Esophagus muscularis mucosa (tissue), 4 donors: ENCODE data around the gene GNG11. TPM values are rescaled to one million over a fixed set of nuclear protein-coding genes. Genes with fewer than 3 reads are reported as not detected.

Experiments
- DNase-seq: peaks from one replicate; pipeline ENCODE4 v3.0.0-alpha.2; 2017; ENCODE audit errors: extremely low spot score
- H3K27ac ChIP-seq, 4 donors: fragments of 200-600 bp; sonication (generic); replicated peaks in 1 of 4; 1 replicate in 3 of 4; 2 replicates in 1 of 4; pipeline ENCODE4 v1.5.1; 2016 to 2019; ENCODE audit warnings: mild to moderate bottlenecking in 1 of 4
- H3K27me3 ChIP-seq, 4 donors: fragments of 200-600 bp; sonication (generic); one replicate each; pipeline versions ENCODE4 v1.5.1 to v1.6.0; 2016 to 2019
- H3K36me3 ChIP-seq, 4 donors: fragments of 200-600 bp; sonication (generic); one replicate each; pipeline ENCODE4 v1.5.1; 2016 to 2019
- H3K4me1 ChIP-seq, 4 donors: fragments of 200-600 bp; sonication (generic); one replicate each; pipeline ENCODE4 v1.5.1; 2016 to 2019
- H3K4me3 ChIP-seq, 4 donors: fragments of 200-600 bp; sonication (generic); 1 replicate in 2 of 4; 2 replicates in 2 of 4; pipeline ENCODE4 v1.5.1; 2016 to 2019; ENCODE audit warnings: mild to moderate bottlenecking in 4 of 4, moderate library complexity in 1 of 4
- H3K9me3 ChIP-seq, 4 donors: fragments of 200-600 bp; sonication (generic); 1 replicate in 3 of 4; 2 replicates in 1 of 4; pipeline ENCODE4 v1.5.1; 2016 to 2019
- EP300 ChIP-seq: sonication (generic); formaldehyde crosslinking; IDR thresholded peaks from one replicate; pipeline ENCODE4 v1.6.1; 2017; ENCODE audit warnings: antibody characterized with exemption
- POLR2A ChIP-seq: fragments of 450-650 bp; IDR thresholded peaks from one replicate; pipeline ENCODE4 v1.6.1; 2017; ENCODE audit warnings: antibody characterized with exemption, moderate library complexity, mild to moderate bottlenecking, low read depth
- POLR2AphosphoS5 ChIP-seq, 2 donors: sonication (generic); formaldehyde crosslinking; IDR thresholded peaks; one replicate each; pipeline ENCODE4 v1.6.1; 2017; ENCODE audit warnings: antibody characterized with exemption in 2 of 2
- WGBS: methylation state at CpG from one replicate; pipeline ENCODE4 v1.1.5; 2018; 5-methylcytosine and 5-hydroxymethylcytosine counted together
- intact Hi-C: fragments of 100-400 bp; cut with DNase I; formaldehyde crosslinking; loops from one replicate; pipeline ENCODE4 v1.15.1; 2023
- small RNA-seq, 3 donors: library from RNA; depleted of rRNA; stranded (forward); fragments of <200 nt; gene quantifications; one replicate each; pipeline ENCODE3, GENCODE V24; 2016
- total RNA-seq, 4 donors: library from RNA; depleted of rRNA; stranded (reverse); fragments of >200 nt; gene quantifications; one replicate each; pipeline versions ENCODE4 v1.1.0 to v1.2.1, GENCODE V29; 2016
- TF ChIP-seq, protein P1 (sequence below), 3 experiments: fragments of 200-600 bp in 2 of 3; fragments of 450-650 bp in 1 of 3; sonication (generic) in 2 of 3; IDR thresholded peaks; one replicate each; pipeline ENCODE4 v1.5.1; 2017 to 2019; ENCODE audit warnings: antibody characterized with exemption in 3 of 3, mild to moderate bottlenecking in 2 of 3, moderate library complexity in 1 of 3

GNG11 gene
- total RNA-seq, 4 donors from 2014 or later: 19.9 to 26.0 (median 22.3) TPM

DNA sequence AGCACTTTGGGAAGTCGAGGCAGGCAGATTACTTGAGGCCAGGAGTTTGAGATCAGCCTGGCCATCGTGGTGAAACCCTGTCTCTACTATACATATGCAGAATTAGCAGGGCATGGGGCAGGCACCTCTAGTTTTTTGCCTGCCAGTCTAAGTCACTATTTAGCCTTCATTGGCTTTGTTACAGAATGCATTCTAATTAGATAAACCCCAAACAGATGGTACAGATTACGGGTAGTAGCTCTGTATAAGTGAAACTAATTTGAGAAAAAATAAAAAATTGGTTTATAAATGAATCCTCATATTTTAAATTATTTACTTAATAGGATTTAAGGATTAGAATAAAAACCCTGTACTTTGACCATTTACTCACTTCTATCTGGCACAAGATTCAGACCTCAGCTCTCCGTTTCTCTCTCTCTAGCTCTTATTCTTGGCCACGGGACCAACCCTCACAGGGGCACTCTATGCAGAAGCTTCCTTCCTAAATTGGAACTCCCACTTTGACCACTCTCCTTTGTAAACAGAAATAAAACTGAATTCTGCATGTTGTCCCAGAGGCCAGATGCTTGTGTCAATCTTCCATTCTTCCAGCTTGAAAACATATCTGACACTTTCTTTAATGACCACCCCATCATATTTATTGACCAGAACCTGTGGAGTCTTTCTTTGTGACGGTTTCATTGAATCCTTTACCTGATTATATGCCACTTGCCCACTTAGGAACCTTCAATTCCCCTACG is 55.8 kb downstream of the GNG11 start:
- no peaks in the 10 kb centered on the region for H3K36me3 ChIP-seq
- no peak for DNase-seq
- no peaks in the 10 kb centered on the region for H3K9me3 ChIP-seq
- no peak overlapping the region for H3K4me3 ChIP-seq
- H3K4me1 ChIP-seq: no peaks in the 10 kb centered on the region
- TF ChIP-seq, protein P1, sequence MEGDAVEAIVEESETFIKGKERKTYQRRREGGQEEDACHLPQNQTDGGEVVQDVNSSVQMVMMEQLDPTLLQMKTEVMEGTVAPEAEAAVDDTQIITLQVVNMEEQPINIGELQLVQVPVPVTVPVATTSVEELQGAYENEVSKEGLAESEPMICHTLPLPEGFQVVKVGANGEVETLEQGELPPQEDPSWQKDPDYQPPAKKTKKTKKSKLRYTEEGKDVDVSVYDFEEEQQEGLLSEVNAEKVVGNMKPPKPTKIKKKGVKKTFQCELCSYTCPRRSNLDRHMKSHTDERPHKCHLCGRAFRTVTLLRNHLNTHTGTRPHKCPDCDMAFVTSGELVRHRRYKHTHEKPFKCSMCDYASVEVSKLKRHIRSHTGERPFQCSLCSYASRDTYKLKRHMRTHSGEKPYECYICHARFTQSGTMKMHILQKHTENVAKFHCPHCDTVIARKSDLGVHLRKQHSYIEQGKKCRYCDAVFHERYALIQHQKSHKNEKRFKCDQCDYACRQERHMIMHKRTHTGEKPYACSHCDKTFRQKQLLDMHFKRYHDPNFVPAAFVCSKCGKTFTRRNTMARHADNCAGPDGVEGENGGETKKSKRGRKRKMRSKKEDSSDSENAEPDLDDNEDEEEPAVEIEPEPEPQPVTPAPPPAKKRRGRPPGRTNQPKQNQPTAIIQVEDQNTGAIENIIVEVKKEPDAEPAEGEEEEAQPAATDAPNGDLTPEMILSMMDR (IDR thresholded peaks at IDR 0.05): no peak
- TF ChIP-seq EP300: no peak
- TF ChIP-seq POLR2AphosphoS5 (IDR thresholded peaks at IDR 0.05): no peak
- no peak for TF ChIP-seq POLR2A
- H3K27me3 ChIP-seq: no peaks in the 10 kb centered on the region
- WGBS: 75% methylated on average over 7 of the region's 7 CpGs
- no peak overlapping the region for H3K27ac ChIP-seq
- intact Hi-C loops: no loop called here

Small RNA genes within 50 kb of the gene (small RNA-seq; reads per million reads assigned to genes)
- gene AC002076.2: 0 reads per million in 3 donors

Other genes starting within 250 kb of the GNG11 start
- gene TFPI2, start 31.0 kb upstream of the GNG11 start, total RNA-seq: 1 to 10 TPM in 3 of 4 donors, not detected in 1; 1.9 to 3.2 (median 2.3) TPM
- gene GNGT1, start 15.2 kb upstream of the GNG11 start, total RNA-seq: not detected
- gene BET1, start 82.6 kb downstream of the GNG11 start, total RNA-seq: 10 to 100 TPM; 10.5 to 15.8 (median 12.6) TPM